GM06990 (cell line): ENCODE measurements around the gene FMNL2.

ENCODE experiments used
- DNase-seq: peaks from one replicate; pipeline ENCODE4 v3.0.0-alpha.2; 2011; ENCODE audit not compliant: insufficient read length; ENCODE audit errors: extremely low read depth
- H3K27me3 ChIP-seq: replicated peaks from 2 replicates; pipeline ENCODE4 v1.6.0; 2011; ENCODE audit warnings: low read length; ENCODE audit not compliant: control insufficient read depth, insufficient read depth
- H3K36me3 ChIP-seq: 2 replicates; pipeline ENCODE4 v1.5.1; 2011; ENCODE audit warnings: low read length; ENCODE audit not compliant: control insufficient read depth, insufficient read depth
- H3K4me3 ChIP-seq: replicated peaks from 2 replicates; pipeline ENCODE4 v1.5.1; 2011; ENCODE audit warnings: low read depth, mild to moderate bottlenecking, control low read depth, low read length
- CTCF ChIP-seq: IDR thresholded peaks from 2 replicates; pipeline ENCODE4 v1.5.1; 2011; ENCODE audit warnings: low read length, control low read depth, mild to moderate bottlenecking, inconsistent platforms; ENCODE audit not compliant: insufficient read depth, poor library complexity, severe bottlenecking

The FMNL2 gene

GRCh38 chr2:152448606-152449005 is 113.6 kb downstream of the FMNL2 start:
- Histone ChIP-seq H3K4me3 (no peak overlapping the region), H3K27me3 (no peaks in the 10 kb centered on the region), H3K36me3 (no peaks in the 10 kb centered on the region)
- no peak for DNase-seq
- no peak for TF ChIP-seq CTCF

GRCh38 chr2:152449578-152449977 is 114.6 kb downstream of the FMNL2 start:
- Histone ChIP-seq H3K36me3 (no peaks in the 10 kb centered on the region), H3K27me3 (no peaks in the 10 kb centered on the region), H3K4me3 (no peak overlapping the region)
- DNase-seq, result no peak
- no peak for TF ChIP-seq CTCF

- H3K4me3 ChIP-seq, result no peak overlapping the region
- H3K36me3 ChIP-seq, result no peaks in the 10 kb centered on the region
- DNase-seq, result no peak
- no peak for TF ChIP-seq CTCF
- H3K27me3 ChIP-seq, result no peaks in the 10 kb centered on the region
Observed at GRCh38 chr2:152450176-152450575, 115.2 kb downstream of the FMNL2 start.

GRCh38 chr2:152452256-152452973 is 117.4 kb downstream of the FMNL2 start:
- no peak for TF ChIP-seq CTCF
- H3K27me3 ChIP-seq, result no peaks in the 10 kb centered on the region
- H3K36me3 ChIP-seq, result no peaks in the 10 kb centered on the region
- no peak for DNase-seq
- no peak overlapping the region for H3K4me3 ChIP-seq

GRCh38 chr2:152453129-152453911 is 118.3 kb downstream of the FMNL2 start:
- TF ChIP-seq CTCF, result no peak
- no peak overlapping the region for H3K4me3 ChIP-seq
- no peaks in the 10 kb centered on the region for H3K27me3 ChIP-seq
- H3K36me3 ChIP-seq, result no peaks in the 10 kb centered on the region
- DNase-seq, result no peak
